Measurements from ENCODE around the gene ZNF585A.
A peak's percentile ranks its signal among the peaks of the same experiment; 100 is the strongest.
"Not testable (repeated sequence)": the region's sequence is repeated elsewhere in the genome, so short reads cannot be mapped to it uniquely, and the experiment has no call there.

The ZNF585A gene

DNA sequence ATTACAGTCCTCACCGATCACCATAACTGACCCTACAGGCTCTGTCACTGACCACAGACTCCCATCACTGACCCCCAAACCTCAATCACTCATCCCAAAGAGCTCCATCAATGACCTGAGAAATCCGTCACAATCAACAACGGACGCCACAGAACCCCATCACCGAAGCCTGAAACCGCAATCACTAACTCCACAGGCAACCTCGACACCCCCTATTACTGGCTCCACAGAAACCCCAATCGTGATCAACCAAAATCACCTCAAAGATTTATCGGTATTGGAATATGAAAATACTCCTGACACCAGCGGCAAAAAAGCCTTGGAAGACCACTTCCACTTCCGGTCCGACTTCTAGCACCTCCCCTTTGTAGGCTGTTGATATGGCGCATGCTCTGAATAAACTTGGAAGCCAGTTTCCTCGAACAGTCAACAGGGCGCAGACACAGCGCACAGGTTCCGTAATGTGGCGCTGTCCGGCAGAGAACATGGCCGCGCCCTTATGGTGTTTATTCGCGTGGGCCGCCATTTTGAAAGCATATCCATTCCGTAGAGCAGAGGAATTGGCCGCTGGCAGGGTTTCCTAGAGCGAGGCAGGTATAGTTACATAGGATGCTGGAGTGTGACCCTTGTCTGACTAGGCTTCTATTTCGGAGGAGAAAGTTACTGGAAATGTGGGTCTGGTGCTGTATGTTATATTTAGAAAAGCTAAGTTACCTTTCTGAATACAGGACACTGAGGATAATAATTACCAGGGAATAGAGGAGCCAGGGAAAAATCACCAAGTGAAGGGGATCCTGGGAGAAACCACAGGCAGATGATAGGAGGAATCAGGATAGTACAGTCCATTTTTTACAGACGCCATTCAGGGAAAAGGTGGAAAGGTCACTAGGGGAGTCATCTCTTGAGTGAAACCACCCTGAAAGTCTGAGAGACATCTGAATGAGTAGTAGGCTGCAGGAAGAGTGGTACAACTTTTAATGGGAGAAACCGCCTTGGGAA lies at the start of gene ZNF585A:
ZNF585A (minus strand) TSS at position 328 of the 999 bp plus-strand sequence. CDS start 2,785 bp downstream, outside the sequence.
- peak; percentile 95 for DNase-seq

DNA sequence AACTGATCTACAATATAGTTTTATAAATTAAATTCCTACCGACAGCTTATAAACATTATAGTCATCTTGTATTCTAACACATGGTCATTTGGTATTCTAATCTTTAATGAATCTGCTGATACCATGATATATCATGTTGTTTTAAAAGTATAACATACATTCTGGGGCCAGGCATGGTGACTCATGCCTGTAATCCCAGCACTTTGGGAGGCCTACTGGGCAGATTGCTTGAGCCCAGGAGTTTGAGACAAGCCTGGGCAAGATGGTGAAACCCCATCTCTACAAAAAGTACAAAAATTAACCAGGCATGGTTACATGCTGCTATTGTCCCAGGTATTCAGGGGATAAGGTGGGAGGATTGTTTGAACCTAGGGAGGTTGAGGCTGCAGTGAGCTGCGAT lies 48.6 kb upstream of the ZNF585A start:
- DNase-seq: no peak

DNA sequence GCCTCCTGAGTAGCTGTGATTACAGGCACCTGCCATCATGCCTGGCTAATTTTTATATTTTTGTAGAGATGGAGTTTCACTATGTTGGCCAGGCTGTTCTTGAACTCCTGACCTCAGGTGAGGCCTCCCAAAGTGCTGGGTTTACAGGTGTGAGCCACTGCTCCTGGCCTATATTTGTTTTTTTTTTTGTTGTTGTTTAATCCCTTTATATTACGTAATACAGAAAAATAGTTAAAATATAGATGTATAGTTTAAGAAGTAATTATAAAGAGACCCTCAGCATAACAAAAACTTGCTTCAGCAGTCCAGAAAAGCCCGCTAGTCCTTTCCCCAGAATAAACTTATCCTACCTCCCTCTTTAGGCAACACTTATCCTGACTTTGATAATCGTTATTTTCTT lies 47.9 kb upstream of the ZNF585A start:
- no peak for DNase-seq

DNA sequence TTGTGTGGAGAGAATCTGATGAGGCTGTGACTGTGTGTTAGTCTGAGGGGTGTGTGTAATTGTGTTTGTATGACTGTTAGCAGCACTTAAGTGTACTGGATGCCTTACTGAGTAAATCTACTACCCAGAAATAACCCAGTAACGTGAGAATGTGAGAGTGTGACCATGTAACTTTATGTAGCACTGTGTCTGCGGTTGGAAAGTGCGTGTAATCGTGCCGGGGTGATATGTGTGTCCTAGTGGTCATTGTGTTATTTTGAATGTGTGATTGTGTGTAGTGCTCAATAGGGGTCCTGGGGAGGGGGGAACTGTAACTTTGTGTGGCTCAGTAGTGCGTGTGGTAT lies 46.1 kb upstream of the ZNF585A start:
- no peak for DNase-seq

DNA sequence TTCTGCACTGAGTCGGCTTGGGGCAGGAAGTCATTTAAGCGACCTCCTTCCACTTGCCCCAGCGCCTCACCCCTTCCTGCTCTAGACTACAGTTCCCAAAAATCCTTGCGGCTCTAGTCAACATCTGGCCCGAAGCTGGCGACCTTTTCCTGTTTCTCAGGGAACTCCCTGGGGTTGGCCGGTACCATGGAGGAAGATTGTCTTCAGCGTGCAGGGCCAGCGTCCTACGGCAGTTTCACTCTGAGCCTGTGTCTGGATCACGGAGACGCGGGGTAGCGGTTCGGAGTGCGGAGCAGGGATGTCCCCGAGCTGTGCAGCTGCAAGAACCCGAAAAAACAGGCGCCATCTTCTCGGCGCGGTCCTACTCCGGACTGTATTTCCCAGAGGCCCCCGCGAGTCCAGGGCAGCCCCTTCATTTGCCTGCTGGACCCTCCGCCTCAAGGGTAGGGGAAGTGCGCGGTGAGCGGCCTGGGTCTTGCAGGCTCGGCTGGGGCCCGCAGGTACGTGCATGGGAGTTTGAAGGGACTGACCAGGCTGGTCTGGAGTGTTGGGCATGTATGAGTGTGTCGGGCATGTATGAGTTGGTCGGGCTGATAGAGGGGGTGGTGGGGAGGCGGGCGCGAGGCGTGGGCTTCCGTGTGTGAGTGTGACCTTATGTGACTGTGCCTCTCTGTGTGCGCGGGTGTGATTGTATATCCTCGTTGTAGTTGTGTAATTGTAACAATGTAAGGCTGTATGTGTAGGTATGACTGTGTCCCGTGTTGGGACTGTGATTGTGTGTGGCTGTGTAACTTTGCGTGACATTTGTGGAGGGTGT lies 45.5 kb upstream of the ZNF585A start, which contains the start of gene ZNF383:
ZNF383 (plus strand) TSS at position 440 of the 817 bp plus-strand sequence. CDS start 12,240 bp downstream, outside the sequence.
- DNase-seq: peak; percentile 84 to 88

DNA sequence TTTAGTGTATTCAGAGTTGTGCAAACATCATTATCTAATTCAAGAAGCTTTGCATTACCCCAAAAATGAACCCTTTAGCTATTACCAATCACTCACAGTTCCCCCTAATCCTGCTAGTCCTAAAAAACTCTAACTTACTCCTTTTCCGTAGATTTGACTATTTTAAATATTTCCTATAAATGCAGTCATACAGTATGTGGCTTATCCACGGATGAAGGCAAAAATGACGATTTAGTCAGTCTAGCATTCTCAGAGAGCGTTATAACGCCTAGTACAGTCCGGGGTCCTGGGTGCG lies 44.9 kb upstream of the ZNF585A start:
- DNase-seq: no peak

DNA sequence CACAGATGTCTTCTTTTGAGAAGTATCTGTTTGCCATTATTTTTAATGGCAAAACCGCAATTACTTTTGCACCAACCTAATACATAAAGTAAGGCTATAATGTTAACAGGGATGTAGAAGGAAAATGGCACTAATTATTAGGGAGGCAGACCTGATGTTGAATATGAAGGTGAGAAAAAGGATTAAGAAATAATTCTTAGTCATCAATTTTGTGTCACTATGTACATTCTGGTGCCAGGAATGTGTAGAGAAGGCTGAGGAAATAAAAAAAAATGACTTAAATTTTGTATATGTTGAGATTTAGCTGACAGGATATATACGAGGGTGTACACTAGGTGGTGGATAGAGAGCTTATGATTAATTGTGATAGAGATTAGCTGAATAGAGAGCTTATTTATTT lies 25.3 kb upstream of the ZNF585A start:
- no peak for DNase-seq

DNA sequence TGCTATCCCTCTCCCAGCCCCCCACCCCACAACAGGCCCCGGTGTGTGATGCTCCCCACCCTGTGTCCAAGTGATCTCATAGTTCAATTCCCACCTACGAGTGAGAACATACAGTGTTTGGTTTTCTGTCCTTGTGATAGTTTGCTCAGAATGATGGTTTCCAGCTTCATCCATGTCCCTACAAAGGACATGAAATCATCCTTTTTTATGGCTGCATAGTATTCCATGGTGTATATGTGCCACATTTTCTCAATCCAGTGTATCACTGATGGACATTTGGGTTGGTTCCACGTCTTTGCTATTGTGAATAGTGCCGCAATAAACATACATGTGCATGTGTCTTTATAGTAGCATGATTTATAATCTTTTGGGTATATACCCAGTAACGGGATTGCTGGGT lies 24.6 kb upstream of the ZNF585A start:
- not testable (repeated sequence) for DNase-seq

DNA sequence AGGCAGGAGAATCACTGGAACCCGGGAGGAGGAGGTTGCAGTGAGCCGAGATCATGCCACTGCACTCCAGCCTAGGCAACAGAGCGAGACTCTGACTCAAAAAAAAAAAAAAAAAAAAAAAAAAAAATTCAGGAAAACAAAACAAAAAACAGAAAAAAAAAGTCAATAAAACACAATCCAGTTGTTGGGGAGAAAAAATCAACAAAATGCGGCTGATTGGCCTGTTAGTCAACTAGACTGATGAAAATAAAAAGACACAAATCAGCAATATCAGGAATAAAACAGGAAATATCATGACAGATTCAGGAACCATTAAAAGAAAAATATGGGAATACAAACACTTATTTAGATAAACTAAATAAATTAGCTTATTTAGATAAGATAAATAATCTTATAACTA lies 22.8 kb upstream of the ZNF585A start:
- DNase-seq: not testable (repeated sequence)

DNA sequence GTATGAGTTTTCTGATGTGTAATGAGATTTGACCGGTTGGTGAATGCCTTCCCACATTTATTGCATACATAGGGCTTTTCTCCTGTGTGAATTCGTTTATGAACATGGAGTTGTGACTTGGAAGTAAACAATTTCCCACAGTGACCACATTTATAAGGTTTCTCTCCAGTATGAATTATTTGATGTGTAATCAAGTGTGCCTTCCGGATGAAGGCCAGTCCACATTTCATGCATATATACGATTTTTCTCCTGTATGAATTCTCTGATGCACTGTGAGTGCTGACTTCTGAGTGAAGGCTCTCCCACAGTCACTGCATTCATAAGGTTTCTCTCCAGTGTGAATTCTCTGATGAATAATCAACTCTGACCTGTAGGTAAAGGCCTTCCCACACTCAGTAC lies 13.6 kb upstream of the ZNF585A start:
- DNase-seq: not testable (repeated sequence)

DNA sequence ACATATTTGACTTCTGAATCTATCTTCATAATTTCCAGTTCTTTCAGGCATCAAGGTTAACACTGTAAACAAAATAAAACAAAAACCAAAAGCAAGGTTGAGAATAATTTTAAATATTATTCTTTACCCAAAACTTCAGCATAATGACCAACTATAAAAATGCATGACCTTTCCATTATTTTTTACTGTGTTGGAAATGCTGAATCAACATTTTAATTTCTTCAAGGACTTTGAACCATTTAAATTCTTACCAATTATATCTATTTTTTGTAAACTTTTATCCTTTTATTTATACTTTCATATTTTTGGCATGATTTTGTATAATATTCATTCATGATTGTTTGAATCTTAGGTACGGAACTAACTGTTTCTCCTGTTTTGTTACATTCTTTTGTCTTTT lies 6.9 kb downstream of the ZNF585A start:
- DNase-seq: no peak

DNA sequence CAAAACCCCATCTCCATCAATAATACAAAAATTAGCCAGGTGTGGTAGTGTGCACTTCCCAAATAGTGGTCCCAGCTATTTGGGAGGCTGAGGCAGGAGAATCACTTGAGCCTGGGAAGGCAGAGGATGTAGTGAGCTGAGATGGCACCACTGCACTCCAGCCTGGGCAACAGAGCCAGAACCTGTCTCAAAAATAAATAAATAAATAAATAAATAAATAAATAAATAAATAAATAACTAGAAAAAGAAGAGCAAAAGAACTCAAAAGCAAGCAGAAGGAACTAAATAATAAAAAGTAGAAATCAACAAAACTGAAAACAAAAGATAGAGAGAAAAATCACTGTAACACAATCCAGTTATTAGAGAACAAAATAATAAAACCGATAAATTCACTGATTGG lies 12.3 kb downstream of the ZNF585A start:
- no peak for DNase-seq

DNA sequence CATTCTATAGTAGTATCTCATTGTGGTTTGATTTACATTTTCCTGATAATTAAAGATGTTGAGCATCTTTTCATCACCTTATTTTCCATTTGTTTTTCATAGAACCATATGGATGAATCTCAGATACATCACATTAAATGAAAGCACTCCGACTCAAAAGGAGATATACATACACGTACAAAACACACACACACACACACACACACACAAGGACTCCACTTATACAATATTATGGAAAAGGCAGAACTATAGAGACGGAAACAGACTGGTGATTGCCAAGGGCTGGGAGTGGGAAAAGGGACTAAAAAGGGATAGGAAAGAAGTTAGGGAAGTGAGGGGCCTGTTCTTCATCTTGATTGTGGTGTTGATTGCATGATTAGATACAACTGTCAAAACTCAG lies 24.3 kb downstream of the ZNF585A start:
- DNase-seq: no peak

DNA sequence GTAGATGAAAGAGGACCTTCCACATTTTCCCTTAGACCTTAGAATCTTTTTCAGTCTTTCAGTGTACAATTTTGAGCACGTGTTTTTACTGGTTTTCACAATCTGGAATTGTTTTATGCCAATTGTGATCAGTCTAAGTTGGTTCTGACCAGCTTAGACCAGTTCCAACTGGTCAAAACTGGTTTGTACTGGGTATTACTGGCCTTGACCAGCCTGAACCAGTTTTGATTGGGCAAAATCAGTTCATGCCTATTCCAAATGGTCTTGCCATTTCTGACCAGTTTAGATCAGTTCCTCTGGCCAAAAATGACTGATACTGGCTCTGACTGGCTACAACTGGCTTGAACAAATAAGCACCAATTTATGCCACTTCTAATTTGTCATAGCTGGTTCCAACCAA lies 36.4 kb downstream of the ZNF585A start:
- no peak for DNase-seq

DNA sequence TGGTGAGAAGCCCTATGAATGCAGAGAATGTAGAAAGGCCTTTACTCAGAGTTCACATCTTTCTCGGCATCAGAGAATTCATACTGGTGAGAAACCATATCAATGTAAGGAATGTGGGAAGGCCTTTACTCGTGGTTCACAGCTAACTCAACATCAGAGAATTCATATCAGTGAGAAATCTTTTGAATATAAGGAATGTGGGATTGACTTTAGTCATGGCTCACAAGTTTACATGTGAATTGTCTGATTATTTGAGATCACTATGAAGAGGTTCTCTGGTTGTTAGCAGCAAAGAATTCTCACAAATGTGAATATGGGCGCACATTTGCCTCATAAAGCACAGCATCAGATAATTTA lies 43.7 kb downstream of the ZNF585A start:
- DNase-seq: no peak

DNA sequence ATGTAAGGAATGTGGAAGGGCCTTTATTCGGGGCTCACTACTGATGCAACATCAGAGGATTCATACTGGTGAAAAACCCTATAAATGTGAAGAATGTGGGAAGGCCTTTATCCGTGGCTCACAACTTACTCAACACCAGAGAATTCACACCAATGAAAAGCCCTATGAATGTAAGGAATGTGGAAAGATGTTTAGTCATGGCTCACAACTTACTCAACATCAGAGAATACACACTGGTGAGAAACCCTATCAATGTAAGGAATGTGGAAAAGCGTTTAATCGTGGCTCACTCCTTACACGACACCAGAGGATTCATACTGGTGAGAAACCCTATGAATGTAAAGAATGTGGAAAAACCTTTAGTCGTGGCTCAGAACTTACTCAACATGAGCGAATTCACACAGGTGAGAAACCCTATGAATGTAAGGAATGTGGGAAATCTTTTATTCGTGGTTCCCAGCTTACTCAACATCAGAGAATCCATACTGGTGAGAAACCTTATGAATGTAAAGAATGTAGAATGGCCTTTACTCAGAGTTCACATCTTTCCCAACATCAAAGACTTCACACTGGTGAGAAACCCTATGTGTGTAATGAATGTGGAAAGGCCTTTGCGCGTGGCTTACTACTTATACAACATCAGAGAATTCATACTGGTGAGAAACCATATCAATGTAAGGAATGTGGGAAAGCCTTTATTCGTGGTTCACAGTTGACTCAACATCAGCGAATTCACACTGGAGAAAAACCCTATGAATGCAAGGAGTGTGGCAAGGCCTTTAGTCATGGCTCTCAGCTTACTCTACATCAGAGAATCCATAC lies 44.3 kb downstream of the ZNF585A start:
- DNase-seq: no peak

DNA sequence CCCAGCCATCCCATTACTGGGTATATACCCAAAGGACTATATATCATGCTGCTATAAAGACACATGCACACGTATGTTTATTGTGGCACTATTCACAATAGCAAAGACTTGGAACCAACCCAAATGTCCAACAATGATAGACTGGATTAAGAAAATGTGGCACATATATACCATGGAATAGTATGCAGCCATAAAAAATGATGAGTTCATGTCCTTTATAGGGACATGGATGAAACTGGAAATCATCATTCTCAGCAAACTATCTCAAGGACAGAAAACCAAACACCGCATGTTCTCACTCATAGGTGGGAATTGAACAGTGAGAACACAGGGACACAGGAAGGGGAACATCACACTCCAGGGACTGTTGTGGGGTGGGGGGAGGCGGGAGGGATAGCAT lies 50.4 kb downstream of the ZNF585A start:
- not testable (repeated sequence) for DNase-seq

DNA sequence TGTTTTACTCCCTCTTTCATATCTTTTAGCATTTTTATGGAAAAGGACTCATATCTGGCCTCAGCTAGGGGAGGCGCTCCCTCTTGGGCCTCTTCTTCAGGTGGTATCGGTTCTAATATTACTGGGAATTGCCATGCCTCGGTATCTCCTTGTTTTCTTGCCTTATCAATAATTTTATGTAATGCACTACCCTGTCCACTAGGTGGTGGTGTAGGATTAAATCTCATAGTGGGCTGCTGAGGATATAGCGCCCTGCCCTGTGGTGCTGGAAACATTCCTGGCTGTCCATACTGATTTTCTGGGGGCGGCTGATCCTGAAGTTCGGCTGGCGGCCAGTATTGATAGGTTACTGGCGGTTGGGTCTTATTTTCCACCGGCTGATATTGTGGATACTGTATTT lies 58.5 kb downstream of the ZNF585A start:
- no peak for DNase-seq

DNA sequence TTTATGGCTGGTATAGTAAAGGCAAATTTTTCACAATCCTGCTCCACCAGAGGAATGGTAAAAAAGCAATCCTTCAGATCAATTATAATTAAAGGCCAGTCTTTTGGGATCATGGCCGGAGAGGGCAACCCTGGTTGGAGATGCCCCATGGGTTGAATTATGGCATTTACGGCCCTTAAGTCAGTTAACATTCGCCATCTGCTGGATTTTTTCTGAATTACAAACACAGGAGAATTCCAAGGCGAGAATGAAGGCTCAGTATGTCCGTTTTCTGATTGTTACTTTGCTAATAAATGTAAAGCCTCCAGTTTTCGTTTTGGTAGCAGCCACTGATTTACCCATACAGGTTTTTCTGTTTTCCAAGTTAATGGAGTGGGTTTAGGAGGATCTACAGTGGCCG lies 60.7 kb downstream of the ZNF585A start:
- DNase-seq: peak in 1 of 2 donors; percentile 8

DNA sequence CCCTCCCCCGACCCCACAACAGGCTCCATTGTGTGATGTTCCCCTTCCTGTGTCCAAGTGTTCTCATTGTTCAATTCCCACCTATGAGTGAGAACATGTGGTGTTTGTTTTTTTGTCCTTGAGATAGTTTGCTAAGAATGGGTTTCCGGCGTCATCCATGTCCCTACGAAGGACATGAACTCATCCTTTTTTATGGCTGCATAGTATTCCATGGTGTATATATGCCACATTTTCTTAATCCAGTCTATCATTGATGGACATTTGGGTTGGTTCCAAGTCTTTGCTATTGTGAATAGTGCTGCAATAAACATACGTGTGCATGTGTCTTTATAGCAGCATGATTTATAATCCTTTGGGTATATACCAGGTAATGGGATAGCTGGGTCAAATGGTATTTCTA lies 68.4 kb downstream of the ZNF585A start:
- DNase-seq: not testable (repeated sequence)

DNA sequence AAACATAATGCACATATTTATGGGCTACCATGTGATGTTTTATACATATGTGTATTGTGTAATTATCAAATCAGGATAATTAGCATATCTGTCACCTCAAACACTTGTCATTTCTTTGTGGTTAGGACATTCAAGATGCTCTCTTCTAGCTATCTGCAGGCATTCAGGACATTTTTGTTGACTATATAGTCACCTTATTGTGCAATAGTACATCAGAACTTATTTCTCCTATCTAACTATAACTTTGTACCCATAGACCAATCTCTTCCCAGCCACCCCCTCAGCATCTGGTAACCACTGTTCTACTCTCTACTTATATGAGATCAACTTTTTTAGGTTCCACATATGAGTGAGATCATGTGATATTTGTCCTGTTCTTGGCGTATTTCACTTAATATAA lies 73.9 kb downstream of the ZNF585A start:
- DNase-seq: no peak

DNA sequence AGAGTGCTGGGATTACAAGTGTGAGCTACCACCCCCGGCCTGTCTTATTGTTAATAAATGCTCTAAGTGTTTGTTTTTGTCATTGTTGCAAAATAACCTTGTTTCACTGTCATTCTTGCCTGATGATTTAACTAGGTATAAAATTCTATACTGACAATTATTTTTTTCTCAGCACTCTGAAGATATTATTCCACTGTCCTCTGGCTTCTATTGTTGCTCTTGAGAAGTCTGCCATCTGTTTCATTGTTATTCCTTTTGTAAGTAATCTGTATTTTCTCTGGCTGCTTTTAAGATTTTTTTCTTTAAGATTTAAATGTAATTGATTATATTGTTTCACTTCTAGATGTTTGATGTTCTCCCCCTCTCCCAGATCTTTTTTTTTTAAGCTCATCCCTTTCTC lies 76.6 kb downstream of the ZNF585A start:
- no peak for DNase-seq

Data from inflammatory macrophage treated with lipopolysaccharide for 1 hour (primary cell).